Esophagus (tissue), 2 donors: Measurements from ENCODE around the gene THSD4. TPM values are rescaled to one million over a fixed set of nuclear protein-coding genes. Genes with fewer than 3 reads are reported as not detected.

Experiments used
- H3K27ac ChIP-seq, 2 donors: one replicate each; pipeline ENCODE4 v1.5.1; 2013; ENCODE audit warnings: low read depth in 2 of 2, mild to moderate bottlenecking in 2 of 2, inconsistent platforms in 1 of 2, low read length in 1 of 2, moderate library complexity in 1 of 2
- H3K27me3 ChIP-seq, 2 donors: one replicate each; pipeline ENCODE4 v1.6.1; 2013; ENCODE audit warnings: low read length in 2 of 2, control low read depth in 1 of 2, mild to moderate bottlenecking in 1 of 2; ENCODE audit not compliant: insufficient read depth in 2 of 2, control insufficient read depth in 1 of 2
- H3K36me3 ChIP-seq, 2 donors: one replicate each; pipeline ENCODE4 v1.6.1; 2013; ENCODE audit warnings: low read length in 1 of 2; ENCODE audit not compliant: control insufficient read depth in 2 of 2, insufficient read depth in 2 of 2
- H3K4me1 ChIP-seq, 2 donors: one replicate each; pipeline ENCODE4 v1.6.1; 2013; ENCODE audit warnings: low read length in 1 of 2; ENCODE audit not compliant: control insufficient read depth in 2 of 2, insufficient read depth in 2 of 2
- H3K4me3 ChIP-seq, 2 donors: one replicate each; pipeline ENCODE4 v1.5.1; 2013; ENCODE audit warnings: low read length in 2 of 2, mild to moderate bottlenecking in 2 of 2, low read depth in 1 of 2, moderate library complexity in 1 of 2
- H3K9me3 ChIP-seq, 2 donors: one replicate each; pipeline ENCODE4 v1.6.1; 2013; ENCODE audit warnings: mild to moderate bottlenecking in 2 of 2, low read depth in 1 of 2, low read length in 1 of 2, moderate library complexity in 1 of 2; ENCODE audit not compliant: control insufficient read depth in 2 of 2, insufficient read depth in 1 of 2
- WGBS, 2 donors: extraction: QIAGEN DNeasy Blood & Tissue Kit; methylation state at CpG; one replicate each; pipeline ENCODE4 v1.1.7; 2013; 5-methylcytosine and 5-hydroxymethylcytosine counted together
- polyA plus RNA-seq, 2 donors: library from polyadenylated mRNA; stranded (reverse); fragments of 200-250 nt; gene quantifications; one replicate each; pipeline ENCODE4 v1.2.3, GENCODE V29; 2013
- donor health status: healthy with polysubstance abuse.
- donor health status: Bipolar disorder and iron deficiency.

Gene THSD4
- polyA plus RNA-seq, 2 donors = 34.1 to 49.7 TPM

DNA sequence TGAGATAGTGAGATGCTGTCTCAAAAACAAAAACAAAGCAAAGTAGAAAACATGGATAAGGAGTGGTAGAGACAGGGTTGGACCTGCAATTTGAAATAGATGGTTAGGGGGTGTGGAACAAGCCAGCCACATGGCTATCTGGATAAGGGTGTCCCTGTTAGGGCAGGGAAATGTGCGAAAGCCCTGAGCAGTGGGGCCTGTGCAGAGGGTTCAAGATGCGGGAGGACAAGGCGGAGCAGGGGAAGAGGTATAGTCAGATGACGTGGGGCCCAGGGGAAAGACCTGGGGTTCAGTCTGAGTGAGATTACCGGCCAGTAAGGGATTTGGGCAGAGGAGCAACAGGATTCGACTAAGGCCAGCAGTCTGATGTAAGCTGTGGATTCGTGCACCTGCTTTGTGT lies 676.7 kb downstream of the THSD4 start:
- Histone ChIP-seq H3K27ac (no peak overlapping the region), H3K4me1 (peaks cover 0 to 2% of the 10 kb centered on the region in 2 donors), H3K4me3 (no peak overlapping the region), H3K9me3 (no peaks in the 10 kb centered on the region), H3K36me3 (no peaks in the 10 kb centered on the region), H3K27me3 (no peaks in the 10 kb centered on the region)
- WGBS, 2 donors = 89 to 92% methylated on average over 7 of the region's 7 CpGs

GRCh38 chr15:71792521-71792920 lies 677.2 kb downstream of the THSD4 start:
- Histone ChIP-seq H3K4me1 (peaks cover 0 to 2% of the 10 kb centered on the region in 2 donors), H3K27me3 (no peaks in the 10 kb centered on the region), H3K36me3 (no peaks in the 10 kb centered on the region), H3K27ac (no peak overlapping the region), H3K9me3 (no peaks in the 10 kb centered on the region), H3K4me3 (no peak overlapping the region)
- 40 to 52% methylated on average over 2 of the region's 2 CpGs for WGBS, 2 donors

- 63 to 74% methylated on average over 6 of the region's 6 CpGs for WGBS, 2 donors
- no peak overlapping the region for H3K4me3 ChIP-seq
- H3K9me3 ChIP-seq = no peaks in the 10 kb centered on the region
- H3K4me1 ChIP-seq = no peaks in the 10 kb centered on the region
- H3K27me3 ChIP-seq = no peaks in the 10 kb centered on the region
- no peaks in the 10 kb centered on the region for H3K36me3 ChIP-seq
- no peak overlapping the region for H3K27ac ChIP-seq
Measured at GRCh38 chr15:71798641-71799040, 683.4 kb downstream of the THSD4 start.

GRCh38 chr15:71800190-71800589 lies 684.9 kb downstream of the THSD4 start:
- Histone ChIP-seq H3K4me1 (no peaks in the 10 kb centered on the region), H3K27ac (no peak overlapping the region), H3K4me3 (no peak overlapping the region), H3K27me3 (no peaks in the 10 kb centered on the region), H3K9me3 (no peaks in the 10 kb centered on the region), H3K36me3 (no peaks in the 10 kb centered on the region)
- 64 to 66% methylated on average over 3 of the region's 3 CpGs for WGBS, 2 donors

GRCh38 chr15:71800835-71801745 lies 685.8 kb downstream of the THSD4 start:
- Histone ChIP-seq H3K4me1 (no peaks in the 10 kb centered on the region), H3K9me3 (no peaks in the 10 kb centered on the region), H3K36me3 (no peaks in the 10 kb centered on the region), H3K27ac (no peak overlapping the region), H3K27me3 (no peaks in the 10 kb centered on the region), H3K4me3 (no peak overlapping the region)
- 54 to 59% methylated on average over 17 of the region's 17 CpGs for WGBS, 2 donors

GRCh38 chr15:71801935-71802655 lies 686.8 kb downstream of the THSD4 start:
- no peaks in the 10 kb centered on the region for H3K9me3 ChIP-seq
- no peaks in the 10 kb centered on the region for H3K4me1 ChIP-seq
- H3K36me3 ChIP-seq = no peaks in the 10 kb centered on the region
- no peak overlapping the region for H3K27ac ChIP-seq
- no peak overlapping the region for H3K4me3 ChIP-seq
- 92 to 96% methylated on average over 24 of the region's 24 CpGs for WGBS, 2 donors
- H3K27me3 ChIP-seq = no peaks in the 10 kb centered on the region

DNA sequence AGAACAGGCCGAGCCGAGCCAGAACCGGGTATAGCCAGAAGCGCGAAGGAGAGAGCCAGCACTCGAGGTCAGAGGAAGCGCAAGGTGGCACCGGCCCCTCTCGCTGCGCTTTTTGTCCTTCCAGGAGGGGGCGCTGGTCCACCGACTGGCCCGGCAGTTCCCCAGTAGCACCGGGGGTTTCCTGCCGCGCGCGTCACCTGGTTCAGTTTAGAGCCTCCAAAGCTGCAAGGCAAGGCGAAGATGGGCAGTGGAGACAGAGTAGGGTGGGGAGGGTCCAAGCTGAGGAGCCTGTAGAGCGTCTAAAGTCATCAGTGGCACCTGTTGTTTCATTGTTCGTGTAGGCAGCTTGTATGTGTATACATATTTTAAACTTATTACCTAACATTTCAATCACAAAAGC lies 687.5 kb downstream of the THSD4 start:
- Histone ChIP-seq H3K27me3 (no peaks in the 10 kb centered on the region), H3K4me1 (no peaks in the 10 kb centered on the region), H3K36me3 (no peaks in the 10 kb centered on the region), H3K4me3 (no peak overlapping the region), H3K9me3 (no peaks in the 10 kb centered on the region), H3K27ac (no peak overlapping the region)
- WGBS, 2 donors = 57 to 78% methylated on average over 21 of the region's 21 CpGs

DNA sequence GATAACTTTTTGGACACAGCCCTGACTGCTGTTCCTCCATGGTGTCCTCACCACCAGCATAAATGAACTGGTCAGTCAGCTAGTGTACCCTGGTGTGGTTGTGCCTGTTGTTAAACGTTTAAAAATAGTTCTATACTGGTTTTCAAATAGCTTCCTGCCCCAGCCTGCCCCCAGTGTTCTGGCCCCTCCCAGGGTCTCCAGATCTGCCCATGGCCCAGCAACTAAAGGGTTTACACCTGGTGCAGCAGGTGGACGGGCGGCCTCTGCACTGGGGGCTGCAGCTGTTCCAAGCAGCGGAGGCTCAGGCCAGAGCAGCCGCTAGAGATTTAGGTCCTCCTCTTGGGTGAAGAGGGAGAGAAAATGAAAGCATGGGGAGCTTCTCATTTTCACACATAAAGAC lies 689.0 kb downstream of the THSD4 start:
- Histone ChIP-seq H3K4me3 (no peak overlapping the region), H3K27me3 (no peaks in the 10 kb centered on the region), H3K9me3 (no peaks in the 10 kb centered on the region), H3K4me1 (no peaks in the 10 kb centered on the region), H3K36me3 (no peaks in the 10 kb centered on the region), H3K27ac (no peak overlapping the region)
- WGBS, 2 donors = 65 to 68% methylated on average over 5 of the region's 5 CpGs

GRCh38 chr15:71804695-71805470 lies 689.6 kb downstream of the THSD4 start:
- no peaks in the 10 kb centered on the region for H3K36me3 ChIP-seq
- H3K4me3 ChIP-seq = no peak overlapping the region
- H3K27ac ChIP-seq = no peak overlapping the region
- no peaks in the 10 kb centered on the region for H3K9me3 ChIP-seq
- H3K27me3 ChIP-seq = no peaks in the 10 kb centered on the region
- WGBS, 2 donors = 67 to 72% methylated on average over 6 of the region's 6 CpGs
- H3K4me1 ChIP-seq = no peaks in the 10 kb centered on the region
